Right renal pelvis (tissue), 4 donors: ENCODE results near the gene CWC27. TPM values are rescaled to one million over a fixed set of nuclear protein-coding genes. Genes with fewer than 3 reads are reported as not detected.
"Not testable (repeated sequence)": the region's sequence is repeated elsewhere in the genome, so short reads cannot be mapped to it uniquely, and the experiment has no call there.

Experiments used
- DNase-seq, 4 donors: peaks; one replicate each; pipeline ENCODE4 v3.0.0-alpha.2; 2013; ENCODE audit warnings: low read depth in 4 of 4, low spot score in 3 of 4, missing footprints in 1 of 4
- polyA plus RNA-seq, 4 donors: library from polyadenylated mRNA; unstranded; fragments of 120-200 nt; gene quantifications; one replicate each; pipeline ENCODE4 v1.2.1, GENCODE V29; 2013; ENCODE audit not compliant: insufficient read length in 4 of 4

Gene CWC27
- polyA plus RNA-seq, 4 donors, result 35.9 to 44.0 (median 42.8) TPM

DNA sequence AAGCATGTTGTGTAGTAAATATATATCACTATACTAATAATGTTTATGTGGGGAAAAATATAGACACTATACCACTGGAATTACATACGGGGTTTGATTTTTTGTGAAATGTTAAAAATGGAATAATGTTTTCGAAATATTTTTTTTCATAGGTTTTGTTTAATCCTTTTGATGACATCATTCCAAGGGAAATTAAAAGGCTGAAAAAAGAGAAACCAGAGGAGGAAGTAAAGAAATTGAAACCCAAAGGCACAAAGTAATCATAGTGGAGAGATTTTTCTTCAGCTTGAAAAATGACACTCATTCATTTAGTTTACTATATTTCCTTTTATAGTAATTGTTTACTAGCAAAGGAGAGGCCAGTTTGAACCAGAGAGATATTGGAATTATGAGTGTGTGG is 17.6 kb downstream of the CWC27 start:
- DNase-seq, result no peak

DNA sequence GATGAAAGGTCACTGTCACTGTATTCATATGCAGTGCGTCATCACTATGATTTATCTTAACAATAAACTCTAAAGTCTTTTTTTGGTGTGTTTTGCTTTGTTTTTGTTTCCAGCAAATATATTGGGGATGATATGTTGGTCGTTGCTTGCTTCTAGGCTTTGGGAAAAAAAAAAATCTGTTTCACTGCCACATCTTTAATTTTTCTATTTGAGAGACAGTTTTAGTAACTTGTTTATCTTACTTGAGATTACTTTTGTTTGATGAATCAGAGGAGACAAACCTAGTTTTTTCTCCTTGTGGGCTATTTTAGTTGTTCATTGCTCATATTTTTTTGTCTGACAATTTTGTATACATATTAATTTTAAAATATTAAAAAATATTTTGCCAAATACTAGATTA is 19.4 kb downstream of the CWC27 start:
- no peak for DNase-seq

DNA sequence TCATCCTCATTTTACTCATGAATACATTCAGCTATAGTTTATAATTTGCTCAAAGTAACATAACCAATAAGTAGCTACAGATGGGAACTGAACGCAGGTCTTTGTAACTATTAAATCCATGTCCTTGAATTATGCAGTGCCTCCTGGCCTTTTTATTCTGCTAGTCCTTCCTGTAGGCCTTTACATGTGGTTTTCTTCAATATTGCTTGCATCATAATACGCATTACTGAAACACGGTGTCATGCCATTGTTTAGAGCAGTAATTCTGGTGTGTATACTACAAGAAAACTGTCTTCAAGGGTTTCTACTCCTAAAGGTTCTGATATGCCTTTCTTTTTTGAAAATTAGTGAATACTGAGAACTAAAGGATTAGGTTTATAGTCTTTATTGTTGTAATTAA is 20.7 kb downstream of the CWC27 start:
- no peak for DNase-seq

DNA sequence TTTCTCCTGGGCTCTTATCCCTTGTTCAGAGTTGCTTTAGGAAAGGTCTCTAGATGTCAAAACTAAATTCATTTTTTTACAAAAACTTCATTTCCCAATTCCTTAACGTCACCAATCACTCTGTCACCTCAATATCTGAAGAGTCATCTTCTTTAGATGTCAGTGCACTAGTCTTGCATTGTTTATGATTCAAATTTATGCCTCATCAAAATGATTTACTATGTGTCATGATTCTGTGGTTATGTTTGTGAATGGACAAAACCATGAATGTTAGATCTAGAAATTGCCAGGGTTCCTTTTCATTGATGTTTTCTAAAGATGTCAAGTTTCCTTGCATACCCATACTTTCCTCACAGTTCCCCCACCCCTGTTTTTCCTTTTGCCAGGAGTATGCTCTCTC is 21.5 kb downstream of the CWC27 start:
- no peak for DNase-seq

DNA sequence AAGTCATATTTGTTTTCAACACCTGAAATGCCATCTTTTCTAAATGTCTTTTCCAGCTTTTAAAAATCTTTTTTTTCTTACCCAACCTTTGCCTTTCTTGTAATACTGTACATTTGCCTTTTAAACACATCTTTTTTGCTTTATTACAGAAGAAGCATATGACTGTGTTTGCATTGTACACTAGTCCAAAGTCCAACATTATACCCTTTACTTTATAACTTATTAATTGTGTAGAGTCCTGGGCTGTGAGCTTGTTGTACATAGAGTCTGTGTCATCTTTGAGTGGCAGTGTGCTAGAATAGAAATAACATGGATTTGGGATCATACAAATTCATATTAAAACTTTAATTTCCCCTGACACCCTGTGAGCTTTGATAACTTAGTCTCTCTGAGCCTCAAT is 23.7 kb downstream of the CWC27 start:
- DNase-seq, result no peak

DNA sequence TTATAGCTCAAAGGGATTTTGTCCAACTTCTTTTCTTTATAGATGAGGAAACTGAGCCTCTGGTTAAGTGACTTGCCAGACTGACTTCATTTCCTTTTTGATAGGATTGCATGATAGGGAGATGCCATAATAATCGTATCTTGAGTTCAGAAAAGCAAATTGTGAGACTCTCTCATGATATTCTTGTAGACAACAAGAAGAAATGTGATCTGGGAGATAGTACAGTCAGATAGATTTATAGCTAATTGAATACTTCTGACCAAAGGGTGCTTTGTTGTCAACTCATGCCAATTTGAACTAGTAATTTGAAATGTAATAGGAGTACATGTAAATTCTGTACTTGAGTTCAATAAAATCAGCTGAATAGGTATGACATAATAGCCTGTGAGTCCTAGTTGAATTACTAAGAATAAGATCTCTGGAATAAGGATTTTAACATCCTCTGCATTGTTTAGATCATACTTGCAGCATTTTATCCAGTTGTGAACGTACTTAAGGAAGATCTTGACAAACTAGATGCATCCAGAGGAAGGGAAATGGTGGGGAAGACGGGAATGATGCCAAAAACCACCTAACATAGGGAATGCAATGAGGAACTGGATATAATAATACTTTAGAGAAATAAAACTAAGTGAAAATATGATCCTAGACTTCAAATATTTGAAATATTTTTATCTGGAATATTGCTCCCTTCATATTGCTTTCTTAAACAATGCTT is 25.5 kb downstream of the CWC27 start:
- DNase-seq, result no peak

DNA sequence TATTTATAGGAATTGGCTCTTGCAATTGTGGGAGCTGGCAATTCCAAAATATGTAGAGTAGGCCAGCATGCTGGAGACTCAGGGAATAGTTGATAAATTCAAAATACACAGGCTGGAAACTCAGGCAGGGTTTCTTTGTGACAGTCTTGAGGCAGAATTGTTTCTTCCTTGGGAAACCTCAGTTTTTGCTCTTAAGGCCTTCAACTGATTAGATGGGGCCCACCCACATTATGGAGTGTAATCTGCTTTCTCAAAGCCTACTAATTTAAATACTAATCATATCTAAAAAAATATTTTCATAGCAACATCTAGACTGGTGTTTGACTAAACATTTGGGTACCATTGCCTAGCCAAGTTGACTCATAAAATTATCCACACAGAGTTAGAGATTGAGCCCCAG is 27.6 kb downstream of the CWC27 start:
- DNase-seq, result no peak

DNA sequence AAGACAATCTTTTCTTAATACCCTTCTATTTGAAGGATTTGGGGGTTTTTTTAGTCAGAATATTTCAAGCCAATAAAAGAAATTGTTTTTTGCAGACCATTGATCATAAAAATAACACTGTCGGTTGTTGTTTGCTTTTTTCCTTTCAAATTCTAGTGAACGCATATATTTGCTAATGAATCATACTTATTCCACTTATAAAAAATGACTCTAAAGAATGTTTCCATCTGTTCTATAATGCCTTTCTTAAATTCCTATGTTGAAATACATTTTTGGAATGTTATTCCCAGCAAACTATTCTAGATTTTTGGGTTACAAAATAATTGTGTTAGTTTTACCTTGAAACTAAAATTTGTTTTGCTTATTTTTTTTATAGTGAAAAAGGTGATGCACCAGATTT is 32.2 kb downstream of the CWC27 start:
- no peak for DNase-seq

DNA sequence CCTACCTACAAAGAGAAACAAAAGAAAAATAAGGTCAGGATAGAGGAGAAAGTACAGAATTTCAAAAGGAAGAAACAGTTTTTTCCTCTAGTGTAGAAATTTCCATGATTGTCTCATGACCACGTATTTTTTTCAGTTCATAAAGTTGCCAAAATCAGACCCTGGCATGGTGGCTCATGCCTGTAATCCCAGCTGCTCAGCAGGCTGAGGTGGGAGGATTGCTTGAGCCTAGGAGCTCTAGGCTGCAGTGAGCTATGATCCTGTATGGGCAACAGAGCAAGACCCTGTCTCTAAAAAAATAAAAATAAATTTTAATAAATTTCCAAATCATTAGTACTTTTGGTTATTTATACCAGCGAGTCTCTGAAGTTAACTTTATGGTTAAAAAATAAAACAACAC is 37.8 kb downstream of the CWC27 start:
- DNase-seq, result no peak

DNA sequence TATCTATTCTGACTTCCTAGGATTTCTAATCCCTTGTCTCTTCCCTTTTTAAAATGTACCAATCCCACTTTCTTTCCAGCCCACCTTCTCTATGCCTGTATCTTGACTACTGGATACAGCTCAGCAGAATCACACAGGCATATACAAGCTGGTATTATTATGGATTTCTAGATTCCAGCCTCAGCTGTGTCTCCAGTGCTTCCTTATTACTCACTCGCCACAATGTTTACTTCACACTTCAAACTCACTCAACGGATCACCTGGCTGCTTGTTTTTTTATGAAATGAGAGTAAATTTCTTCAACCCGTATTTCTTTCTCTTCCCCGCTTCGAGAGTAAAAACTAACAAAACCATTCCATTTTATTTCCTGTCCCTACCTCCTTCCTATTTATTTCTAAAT is 38.8 kb downstream of the CWC27 start:
- no peak for DNase-seq

DNA sequence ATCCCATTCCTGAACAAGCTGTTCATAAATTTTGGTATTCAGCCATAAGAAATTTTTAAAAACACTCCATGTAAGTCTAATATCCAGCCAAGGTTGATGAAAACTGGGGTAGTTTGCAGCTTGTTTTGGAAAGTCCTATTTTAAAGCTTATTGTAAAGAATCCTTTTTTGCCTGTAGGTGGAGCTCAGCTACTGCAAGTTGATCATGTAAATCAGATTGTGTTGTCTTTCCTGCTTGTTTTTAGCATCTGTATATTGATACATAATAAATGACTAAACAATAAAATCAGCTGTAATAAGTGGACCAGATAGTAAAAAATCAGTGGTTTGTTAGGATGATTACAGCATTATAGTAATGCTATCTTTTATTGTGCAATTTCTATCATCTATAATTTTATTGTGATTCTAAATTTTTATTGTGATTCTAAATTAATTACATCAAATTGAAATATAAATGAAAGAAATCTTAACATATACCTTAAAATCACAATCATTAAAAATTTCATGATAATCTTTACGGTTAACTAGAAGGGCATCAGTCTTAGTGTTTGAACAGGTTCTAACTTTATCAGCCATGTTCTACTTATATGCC is 42.4 kb downstream of the CWC27 start:
- peak; percentile 21 to 38 (median 29) for DNase-seq

DNA sequence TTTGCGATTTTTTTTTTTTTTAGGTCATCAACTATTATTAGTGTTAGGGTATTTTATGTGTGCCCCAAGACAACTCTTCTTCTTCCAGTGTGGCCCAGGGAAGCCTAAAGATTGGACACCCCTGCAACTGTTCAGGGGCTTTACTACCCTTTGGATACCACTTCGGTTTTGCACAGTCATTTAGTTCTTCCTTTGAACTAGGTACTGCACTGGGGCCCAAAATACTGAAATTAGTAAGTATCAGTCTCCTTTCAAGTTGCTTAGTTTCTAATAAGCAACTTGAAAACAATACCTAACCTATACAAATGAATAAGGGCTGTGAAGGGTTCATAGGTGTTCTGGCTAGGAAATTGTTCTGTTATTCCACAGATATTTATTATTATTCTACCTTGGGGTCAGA is 45.3 kb downstream of the CWC27 start:
- DNase-seq, result no peak

DNA sequence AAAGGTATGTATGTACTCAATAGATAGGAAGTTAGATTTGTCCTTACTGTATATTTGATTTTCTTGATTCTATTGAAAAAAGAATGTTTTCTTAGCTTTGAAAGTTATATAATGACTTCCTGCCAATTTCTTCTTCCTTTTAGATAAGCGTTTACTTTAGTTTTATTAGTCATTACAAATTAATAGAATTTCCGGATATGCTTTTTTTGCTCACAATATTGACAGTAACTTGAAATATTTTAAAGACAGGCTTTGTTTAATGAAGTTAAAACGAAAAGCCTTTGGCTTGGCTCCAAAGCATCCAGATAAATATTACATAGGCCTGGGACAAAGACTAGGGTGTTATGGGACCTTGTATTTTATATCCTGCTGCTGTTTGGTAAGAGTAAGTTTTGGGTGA is 49.5 kb downstream of the CWC27 start:
- no peak for DNase-seq

DNA sequence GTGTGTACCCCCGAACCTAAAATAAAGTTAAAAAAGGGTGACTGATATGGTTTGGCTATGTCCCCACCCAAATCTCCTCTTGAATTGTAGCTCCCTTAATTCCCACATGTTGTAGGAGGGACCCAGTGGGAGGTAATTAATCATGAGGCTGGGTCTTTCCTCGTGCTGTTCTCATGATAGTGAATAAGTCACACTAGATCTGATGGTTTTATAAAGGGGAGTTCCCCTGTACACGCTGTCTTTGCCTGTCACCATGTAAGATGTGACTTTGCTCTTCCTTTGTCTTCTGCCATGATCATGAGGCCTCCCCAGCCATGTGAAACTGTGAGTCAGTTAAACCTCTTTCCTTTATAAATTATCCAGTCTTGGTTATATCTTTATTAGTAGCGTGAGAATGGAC is 50.6 kb downstream of the CWC27 start:
- not testable (repeated sequence) for DNase-seq

DNA sequence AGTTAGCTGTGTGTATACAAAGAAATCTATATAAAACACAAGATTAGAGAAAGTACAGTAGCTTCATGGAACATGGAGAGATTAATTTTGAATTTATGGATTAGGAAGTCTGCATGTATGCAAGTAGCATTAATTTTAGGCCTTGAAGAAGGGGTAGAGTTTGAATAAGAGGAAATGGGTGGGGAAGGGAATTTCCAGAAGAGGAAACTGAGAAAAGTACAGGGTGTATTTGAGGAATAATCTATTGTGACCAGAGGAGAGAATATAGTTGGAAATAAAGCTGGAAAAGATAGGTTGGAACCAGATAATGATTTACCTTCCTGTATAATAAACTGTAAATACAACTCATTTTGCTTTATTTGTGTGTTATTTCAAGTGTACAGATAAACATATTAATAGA is 53.6 kb downstream of the CWC27 start:
- DNase-seq, result no peak

DNA sequence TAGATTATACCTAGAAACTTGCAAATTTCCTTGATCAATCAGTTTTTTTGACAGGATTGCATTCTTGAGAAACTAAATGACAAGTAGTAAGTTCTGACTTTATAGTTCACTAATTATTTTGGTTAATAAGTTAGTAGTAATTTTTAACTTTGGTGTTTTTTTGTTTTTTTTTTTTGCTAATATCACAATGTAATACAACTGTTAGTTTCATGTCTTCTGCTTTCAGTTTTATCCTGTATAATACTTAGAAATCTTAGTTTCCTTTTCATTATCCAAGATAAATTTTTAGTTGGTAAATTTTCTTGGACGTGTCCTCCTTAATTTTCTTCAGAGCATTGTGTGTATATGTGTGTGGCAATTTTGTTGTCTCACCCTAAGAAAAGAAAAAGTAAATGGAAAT is 57.8 kb downstream of the CWC27 start:
- no peak for DNase-seq

DNA sequence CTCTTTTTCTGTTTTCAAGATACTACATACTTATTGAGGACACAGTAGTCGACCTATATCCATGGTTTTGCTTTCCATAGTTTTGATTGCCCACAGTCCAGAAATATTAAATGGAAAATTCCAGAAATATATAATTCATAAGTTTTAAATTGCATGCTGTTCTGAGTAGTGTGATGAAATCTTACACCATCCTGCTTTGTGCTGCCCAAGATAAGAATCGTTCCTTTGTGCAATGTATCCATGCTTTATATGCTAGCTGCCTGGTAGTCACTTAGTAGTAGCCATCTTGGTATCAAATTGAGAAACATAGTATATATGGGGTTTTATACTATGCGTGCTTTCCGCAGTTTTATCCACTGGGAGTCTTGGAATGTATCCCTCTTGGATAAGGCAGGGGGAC is 59.0 kb downstream of the CWC27 start:
- DNase-seq, result no peak

DNA sequence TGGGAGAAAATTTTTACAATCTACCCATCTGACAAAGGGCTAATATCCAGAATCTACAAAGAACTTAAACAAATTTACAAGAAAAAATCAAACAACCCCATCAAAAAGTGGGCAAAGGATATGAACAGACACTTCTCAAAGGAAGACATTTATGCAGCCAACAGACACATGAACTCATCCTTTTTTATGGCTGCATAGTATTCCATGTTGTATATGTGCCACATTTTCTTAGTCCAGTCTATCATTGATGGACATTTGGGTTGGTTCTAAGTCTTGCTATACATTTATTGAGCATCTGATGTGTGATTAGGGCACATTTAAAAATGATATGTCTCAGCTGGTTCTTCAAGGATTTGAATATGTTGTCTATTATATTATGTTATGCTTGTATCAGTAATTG is 61.9 kb downstream of the CWC27 start:
- DNase-seq, result not testable (repeated sequence)

DNA sequence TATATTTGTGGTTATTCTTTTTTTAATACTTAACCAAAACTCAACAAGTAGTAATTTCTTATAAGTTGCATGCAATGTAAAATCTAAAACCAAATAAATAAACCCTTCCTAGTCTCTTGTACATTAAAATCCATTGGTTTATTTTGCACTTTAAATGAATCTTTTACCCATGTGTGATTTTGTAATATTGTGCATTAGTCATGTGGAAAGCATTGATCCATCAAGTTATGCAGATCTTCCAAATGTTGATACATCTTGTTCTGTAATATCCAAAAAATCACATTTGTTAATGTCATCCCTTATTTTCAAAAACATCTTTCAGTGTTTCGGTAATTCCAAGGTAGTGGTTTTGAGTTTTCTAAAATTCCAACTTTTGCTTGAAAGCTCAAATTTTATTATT is 63.3 kb downstream of the CWC27 start:
- no peak for DNase-seq

DNA sequence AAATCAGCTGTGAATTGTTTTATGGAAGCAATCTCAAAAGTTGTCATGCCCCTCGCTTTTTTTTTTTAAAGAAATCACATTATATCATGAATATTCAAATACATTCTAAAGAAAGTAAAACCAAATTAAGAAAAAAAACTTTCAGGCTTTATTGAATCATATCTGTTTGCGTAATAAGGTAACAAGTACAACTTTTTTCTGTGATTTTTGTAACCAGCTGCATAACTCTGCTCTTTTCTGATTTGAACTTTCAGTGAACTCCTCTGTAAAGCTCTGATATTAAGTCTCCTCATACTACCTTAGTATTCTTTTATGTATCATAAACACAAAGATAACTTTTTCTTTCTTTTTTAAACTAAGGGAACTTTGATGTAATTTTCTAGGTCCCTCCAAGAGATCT is 65.3 kb downstream of the CWC27 start:
- DNase-seq, result no peak

DNA sequence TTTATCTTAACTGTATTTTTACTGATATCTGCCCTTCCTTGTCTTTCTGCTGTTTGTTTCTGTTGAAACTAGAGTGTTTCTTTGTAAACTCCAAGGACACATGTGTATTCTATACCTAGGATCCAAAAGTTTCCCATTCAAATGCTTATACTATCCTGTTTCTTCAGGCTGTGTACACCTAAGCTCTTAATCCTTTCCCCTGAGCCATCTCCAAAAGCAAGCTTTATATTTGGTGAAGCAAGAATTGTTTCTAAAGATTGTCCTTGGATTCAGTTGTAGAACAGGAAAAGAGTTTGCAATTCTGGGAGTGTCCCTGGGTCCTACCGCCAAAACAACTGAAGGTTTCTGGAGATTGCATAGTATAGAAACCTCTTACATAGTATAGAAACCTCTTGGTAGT is 65.9 kb downstream of the CWC27 start:
- no peak for DNase-seq

DNA sequence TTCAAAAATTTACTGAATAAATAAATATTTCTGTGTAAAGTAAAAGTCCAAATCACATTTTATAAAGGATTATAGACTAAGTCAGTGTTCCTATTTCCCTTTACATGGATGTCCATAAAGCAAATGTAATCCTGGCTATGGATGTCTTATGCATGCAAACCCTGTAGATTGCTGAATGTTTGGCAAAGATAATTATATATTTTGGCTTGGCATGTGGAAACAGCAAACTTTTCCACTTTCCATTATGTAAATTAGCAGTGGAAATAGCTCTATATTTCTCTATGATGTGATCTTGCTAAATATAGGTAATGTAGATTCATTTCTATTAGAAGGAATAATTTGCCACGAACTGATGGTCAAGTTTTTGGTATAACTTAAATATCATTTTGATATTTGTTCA is 66.5 kb downstream of the CWC27 start:
- no peak for DNase-seq
